SK-N-SH (cell line): ENCODE data around the gene ATP6V0A1. TPM values are rescaled to one million over a fixed set of nuclear protein-coding genes. Genes with fewer than 3 reads are reported as not detected.

Source experiments
- CTCF ChIA-PET: fragments of 300-600, 350-600 bp; formaldehyde crosslinking; extraction: SDS; loops from one replicate; lab custom pipeline; 2021; lab: Yijun Ruan, JAX
- POLR2A ChIA-PET: fragments of 350-600 bp; sonication (Branson Sonifier 250); formaldehyde crosslinking; extraction: SDS; loops from one replicate; lab custom pipeline; 2020; ENCODE audit warnings: antibody characterized with exemption, inconsistent platforms; lab: Yijun Ruan, JAX
- DNase-seq: peaks from one replicate; pipeline ENCODE4 v3.0.0; 2012
- H2AFZ ChIP-seq: fragments of 200-600 bp; sonication (generic); 2 replicates; pipeline ENCODE4 v1.8.1; 2016; ENCODE audit warnings: antibody characterized with exemption, mild to moderate bottlenecking, low read depth
- H3F3A ChIP-seq: fragments of 200-600 bp; sonication (generic); replicated peaks from 2 replicates; pipeline ENCODE3; 2016; ENCODE audit warnings: antibody characterized with exemption, mild to moderate bottlenecking; ENCODE audit not compliant: insufficient read depth
- H3K27ac ChIP-seq, 2 experiments: fragments of 200-500 bp in 1 of 2; fragments of 200-600 bp in 1 of 2; sonication (Bioruptor generic) in 1 of 2; sonication (generic), shearing (Covaris generic) in 1 of 2; 2 replicates each; pipeline versions ENCODE4 v1.5.1 to v1.6.1; 2014 to 2016; ENCODE audit warnings: low read depth in 2 of 2, inconsistent platforms in 1 of 2, low read length in 1 of 2, mild to moderate bottlenecking in 1 of 2, mixed read lengths in 1 of 2
- H3K27me3 ChIP-seq: fragments of 200-600 bp; sonication (generic), shearing (Covaris generic); 2 replicates; pipeline ENCODE4 v1.6.1; 2016; ENCODE audit warnings: mixed run types; ENCODE audit not compliant: insufficient read depth
- H3K36me3 ChIP-seq, 2 experiments: fragments of 200-500 bp in 1 of 2; fragments of 200-600 bp in 1 of 2; sonication (Bioruptor generic) in 1 of 2; sonication (generic) in 1 of 2; replicated peaks in 1 of 2; 2 replicates each; pipeline versions ENCODE3 to v1.5.1; 2014 to 2016; ENCODE audit warnings: low read length in 1 of 2, mild to moderate bottlenecking in 1 of 2; ENCODE audit not compliant: insufficient read depth in 2 of 2, control insufficient read depth in 1 of 2
- H3K4me1 ChIP-seq, 2 experiments: fragments of 200-500 bp in 1 of 2; fragments of 200-600 bp in 1 of 2; sonication (Bioruptor generic) in 1 of 2; sonication (generic), shearing (Covaris generic) in 1 of 2; 2 replicates each; pipeline versions ENCODE4 v1.5.1 to v1.6.1; 2014 to 2016; ENCODE audit warnings: low read depth in 1 of 2, low read length in 1 of 2, mixed run types in 1 of 2; ENCODE audit not compliant: insufficient read depth in 2 of 2, control insufficient read depth in 1 of 2
- H3K4me2 ChIP-seq: fragments of 200-600 bp; sonication (generic), shearing (Covaris generic); 2 replicates; pipeline ENCODE4 v1.6.1; 2017; ENCODE audit warnings: mixed run types
- H3K4me3 ChIP-seq, 2 experiments: fragments of 200-500 bp in 1 of 2; fragments of 200-600 bp in 1 of 2; sonication (Bioruptor generic) in 1 of 2; sonication (generic), shearing (Covaris generic) in 1 of 2; 2 replicates each; pipeline versions ENCODE4 v1.5.1 to v1.8.1; 2014 to 2016; ENCODE audit warnings: low read depth in 2 of 2, inconsistent platforms in 1 of 2, low read length in 1 of 2, mild to moderate bottlenecking in 1 of 2, mixed read lengths in 1 of 2, moderate library complexity in 1 of 2
- H3K79me2 ChIP-seq: fragments of 200-600 bp; sonication (generic); 2 replicates; pipeline ENCODE4 v1.8.1; 2017; ENCODE audit warnings: mild to moderate bottlenecking; ENCODE audit not compliant: insufficient read depth
- H3K9ac ChIP-seq: fragments of 200-600 bp; sonication (generic); 2 replicates; pipeline ENCODE4 v1.6.1; 2017; ENCODE audit warnings: mixed run types
- H3K9me2 ChIP-seq: fragments of 200-600 bp; sonication (generic); 2 replicates; pipeline ENCODE4 v1.6.1; 2017; ENCODE audit warnings: mixed run types
- H3K9me3 ChIP-seq: fragments of 200-600 bp; sonication (generic); 2 replicates; pipeline ENCODE4 v1.6.1; 2017; ENCODE audit warnings: mixed run types, mild to moderate bottlenecking, moderate library complexity
- H4K20me1 ChIP-seq: fragments of 200-600 bp; sonication (generic); 2 replicates; pipeline ENCODE4 v1.6.1; 2017; ENCODE audit warnings: mild to moderate bottlenecking, mixed run types; ENCODE audit not compliant: insufficient read depth
- ELF1 ChIP-seq: IDR thresholded peaks from 2 replicates; pipeline ENCODE4 v1.4.0; 2012
- FOXJ3 ChIP-seq: sonication (generic); formaldehyde crosslinking; IDR thresholded peaks from 2 replicates; pipeline ENCODE4 v1.5.1; 2020; ENCODE audit warnings: mild to moderate bottlenecking, missing genetic modification reagents
- FOXM1 ChIP-seq: IDR thresholded peaks from 2 replicates; pipeline ENCODE4 v1.4.0; 2012; ENCODE audit warnings: low read depth, mild to moderate bottlenecking
- GABPA ChIP-seq: IDR thresholded peaks from 2 replicates; pipeline ENCODE4 v1.4.0; 2012; ENCODE audit warnings: low read depth, mild to moderate bottlenecking
- IRF3 ChIP-seq: fragments of 150-350 bp; IDR thresholded peaks from 2 replicates; pipeline ENCODE4 v1.6.1; 2016; ENCODE audit warnings: mild to moderate bottlenecking, low read depth, low read length
- JUND ChIP-seq: IDR thresholded peaks from 2 replicates; pipeline ENCODE4 v1.4.0; 2012
- MEF2A ChIP-seq: IDR thresholded peaks from 2 replicates; pipeline ENCODE4 v1.4.0; 2012; ENCODE audit warnings: low read depth, borderline replicate concordance
- MXI1 ChIP-seq: IDR thresholded peaks from 2 replicates; pipeline ENCODE4 v1.6.1; 2012; ENCODE audit warnings: mild to moderate bottlenecking, low read depth, low read length, improper control_type of control experiment
- NRF1 ChIP-seq: IDR thresholded peaks from 2 replicates; pipeline ENCODE4 v1.6.1; 2012; ENCODE audit warnings: low read depth, mild to moderate bottlenecking, low read length
- RAD21 ChIP-seq: IDR thresholded peaks from 2 replicates; pipeline ENCODE4 v1.6.1; 2012; ENCODE audit warnings: mild to moderate bottlenecking, low read length
- RCOR1 ChIP-seq: fragments of 150-350 bp; IDR thresholded peaks from 2 replicates; pipeline ENCODE4 v1.6.1; 2017; ENCODE audit warnings: antibody characterized with exemption, low read length
- REST ChIP-seq: IDR thresholded peaks from 2 replicates; pipeline ENCODE4 v1.6.1; 2012; ENCODE audit warnings: mild to moderate bottlenecking, low read depth, low read length, moderate library complexity
- RFX5 ChIP-seq: IDR thresholded peaks from 2 replicates; pipeline ENCODE4 v1.6.1; 2012; ENCODE audit warnings: mild to moderate bottlenecking, improper control_type of control experiment, low read length
- RXRA ChIP-seq: IDR thresholded peaks from 2 replicates; pipeline ENCODE4 v1.4.0; 2012; ENCODE audit warnings: low read depth, mild to moderate bottlenecking, borderline replicate concordance
- SIN3A ChIP-seq: IDR thresholded peaks from 2 replicates; pipeline ENCODE4 v1.6.1; 2012; ENCODE audit warnings: low read depth, mild to moderate bottlenecking, low read length, moderate library complexity, borderline replicate concordance
- SMC3 ChIP-seq: IDR thresholded peaks from 2 replicates; pipeline ENCODE4 v1.6.1; 2012; ENCODE audit warnings: low read depth, low read length, improper control_type of control experiment
- TCF12 ChIP-seq: IDR thresholded peaks from 2 replicates; pipeline ENCODE4 v1.4.0; 2012
- TEAD4 ChIP-seq: IDR thresholded peaks from 2 replicates; pipeline ENCODE4 v1.4.0; 2012; ENCODE audit warnings: mild to moderate bottlenecking, borderline replicate concordance; ENCODE audit not compliant: insufficient read depth
- USF2 ChIP-seq: fragments of 150-350 bp; IDR thresholded peaks from 2 replicates; pipeline ENCODE4 v1.6.1; 2017; ENCODE audit warnings: antibody characterized with exemption, low read length, low read depth, borderline replicate concordance
- WGBS: methylation state at CpG from one replicate; pipeline ENCODE4 v1.1.6; 2017; ENCODE audit warnings: low lambda C conversion rate; 5-methylcytosine and 5-hydroxymethylcytosine counted together
- polyA plus RNA-seq, 3 experiments: library from polyadenylated mRNA; depleted of rRNA; stranded (reverse); fragments of >200 nt; gene quantifications; 2 replicates each; pipeline ENCODE4 v1.2.3, GENCODE V29; 2012
- TF ChIP-seq, protein P1 (sequence below): IDR thresholded peaks from 2 replicates; pipeline ENCODE4; 2012
- TF ChIP-seq, protein P2 (sequence below): IDR thresholded peaks from 2 replicates; pipeline ENCODE4 v1.4.0; 2012; ENCODE audit warnings: low read depth

The ATP6V0A1 gene
- polyA plus RNA-seq, 1 of the 3 experiments (the other 2 are of a cell fraction), result 31.7 TPM

DNA sequence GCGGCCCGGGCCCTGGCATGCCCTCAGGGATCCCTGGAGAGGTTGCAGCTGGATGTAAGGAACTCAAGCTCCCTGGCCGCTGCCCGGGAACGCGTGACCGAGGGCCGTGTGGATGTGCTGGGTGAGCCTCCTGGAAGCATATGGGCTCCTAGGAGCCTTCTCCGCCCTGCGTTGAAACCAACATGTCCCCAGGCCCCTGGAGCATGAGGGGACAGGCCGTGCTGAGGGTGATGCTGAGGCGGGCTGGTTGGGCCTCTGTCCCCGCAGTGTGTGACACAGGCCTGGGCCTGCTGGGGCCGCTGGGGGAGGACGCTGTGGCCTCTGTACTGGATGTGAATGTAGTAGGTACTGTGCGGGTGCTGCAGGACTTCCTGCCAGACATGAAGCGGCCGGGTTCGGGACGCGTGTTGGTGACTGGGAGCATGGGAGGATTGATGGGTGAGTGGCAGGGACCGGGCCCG is 88.4 kb downstream of the ATP6V0A1 start:
- no peak for DNase-seq
- H2AFZ ChIP-seq, result no peak overlapping the region
- H3K9me2 ChIP-seq, result no peaks in the 10 kb centered on the region
- WGBS, result 88% methylated on average over 11 of the region's 23 CpGs
- TF ChIP-seq MXI1 (no peak), NRF1 (no peak), RFX5 (no peak)
- H3K9ac ChIP-seq, result no peak overlapping the region
- no peaks in the 10 kb centered on the region for H3K9me3 ChIP-seq
- H3K27ac ChIP-seq, result no peak overlapping the region
- H3K4me2 ChIP-seq, result no peak overlapping the region
- H3K4me3 ChIP-seq, result no peak overlapping the region
- H3K27me3 ChIP-seq, result no peaks in the 10 kb centered on the region
- ChIA-PET POLR2A (interaction anchor here (1.3 kb wide), 1 partner anchor 10 kb away, joined by 3 read pairs; no protein-coding TSS in a partner anchor), CTCF (interaction anchor here (0.9 kb wide), 1 partner anchor 10 kb away, joined by 3 read pairs; no protein-coding TSS in a partner anchor)
- no peaks in the 10 kb centered on the region; a peak in 1 of 4 replicates for H3K4me1 ChIP-seq
- peaks cover 3 to 13% of the 10 kb centered on the region in 2 experiments for H3K36me3 ChIP-seq
- H4K20me1 ChIP-seq, result no peaks in the 10 kb centered on the region
- peaks cover 19% of the 10 kb centered on the region; the same call in 1 of the 2 replicates for H3K79me2 ChIP-seq
- peaks cover 2% of the 10 kb centered on the region for H3F3A ChIP-seq

GRCh38 chr17:42547698-42548069 is 89.0 kb downstream of the ATP6V0A1 start:
- Histone ChIP-seq H3K79me2 (peaks cover 21% of the 10 kb centered on the region; the same call in 1 of the 2 replicates), H2AFZ (no peak overlapping the region), H3K4me2 (no peak overlapping the region), H3F3A (peaks cover 2% of the 10 kb centered on the region), H3K4me1 (peaks cover 0 to 3% of the 10 kb centered on the region in 2 experiments; a peak in 1 of 4 replicates), H3K27me3 (no peaks in the 10 kb centered on the region), H3K9me2 (no peaks in the 10 kb centered on the region), H3K27ac (no peak overlapping the region), H3K9me3 (no peaks in the 10 kb centered on the region), H3K4me3 (no peak overlapping the region), H3K9ac (no peak overlapping the region), H4K20me1 (no peaks in the 10 kb centered on the region), H3K36me3 (peaks cover 3 to 13% of the 10 kb centered on the region in 2 experiments)
- DNase-seq, result no peak
- CTCF ChIA-PET, result no interaction called here
- 95% methylated on average over 11 of the region's 14 CpGs for WGBS
- POLR2A ChIA-PET, result interaction anchor here (1.3 kb wide), 1 partner anchor 11 kb away, joined by 3 read pairs; no protein-coding TSS in a partner anchor
- TF ChIP-seq, protein P1, sequence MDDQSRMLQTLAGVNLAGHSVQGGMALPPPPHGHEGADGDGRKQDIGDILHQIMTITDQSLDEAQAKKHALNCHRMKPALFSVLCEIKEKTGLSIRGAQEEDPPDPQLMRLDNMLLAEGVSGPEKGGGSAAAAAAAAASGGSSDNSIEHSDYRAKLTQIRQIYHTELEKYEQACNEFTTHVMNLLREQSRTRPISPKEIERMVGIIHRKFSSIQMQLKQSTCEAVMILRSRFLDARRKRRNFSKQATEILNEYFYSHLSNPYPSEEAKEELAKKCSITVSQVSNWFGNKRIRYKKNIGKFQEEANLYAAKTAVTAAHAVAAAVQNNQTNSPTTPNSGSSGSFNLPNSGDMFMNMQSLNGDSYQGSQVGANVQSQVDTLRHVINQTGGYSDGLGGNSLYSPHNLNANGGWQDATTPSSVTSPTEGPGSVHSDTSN, result no peak
- TF ChIP-seq TCF12 (no peak), REST (no peak), TEAD4 (no peak), SMC3 (no peak), FOXJ3 (CRISPR knock-in tag) (no peak), GABPA (no peak), JUND (no peak), RXRA (no peak), RCOR1 (no peak), IRF3 (no peak), SIN3A (no peak), FOXM1 (no peak), RAD21 (no peak), MEF2A (no peak), USF2 (no peak), ELF1 (no peak)
- TF ChIP-seq, protein P2, sequence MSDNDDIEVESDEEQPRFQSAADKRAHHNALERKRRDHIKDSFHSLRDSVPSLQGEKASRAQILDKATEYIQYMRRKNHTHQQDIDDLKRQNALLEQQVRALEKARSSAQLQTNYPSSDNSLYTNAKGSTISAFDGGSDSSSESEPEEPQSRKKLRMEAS, result no peak
